Stimulated activated CD8-positive, alpha-beta memory T cell treated with anti-CD3 and anti-CD28 coated beads, Interleukin-4, amount 100 ng/mL, for 1 hour (primary cell): ENCODE measurements around the gene GAB2.
"Not testable (repeated sequence)": the region's sequence is repeated elsewhere in the genome, so short reads cannot be mapped to it uniquely, and the experiment has no call there.

Experiments
- DNase-seq, 2 donors: peaks; one replicate each; pipeline ENCODE4 v3.0.0-alpha.2; 2020; ENCODE audit warnings: low read depth in 2 of 2, low spot score in 1 of 2

GAB2 gene

DNA sequence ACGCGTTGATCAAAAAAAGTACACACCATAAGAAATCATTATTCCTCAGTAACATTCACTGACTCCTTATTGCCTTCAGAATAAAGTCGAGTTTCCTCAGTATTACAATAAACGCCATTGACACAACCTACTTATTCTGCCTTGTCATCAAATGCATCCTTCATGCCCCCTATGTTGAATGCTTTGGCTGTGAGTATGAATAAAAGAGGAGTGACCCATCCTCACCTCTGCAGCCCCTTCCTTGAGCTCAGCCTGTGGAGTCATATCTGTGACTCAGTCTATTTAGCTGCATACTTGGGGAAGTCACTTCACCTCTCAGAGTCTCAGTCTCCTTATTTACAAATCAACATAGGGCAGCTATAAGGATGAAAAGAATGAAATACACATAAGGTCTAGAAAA lies 163.8 kb downstream of the GAB2 start:
- DNase-seq = no peak

- no peak for DNase-seq
These were observed 166.4 kb downstream of the GAB2 start for GRCh38 chr11:78251083-78251775.

DNA sequence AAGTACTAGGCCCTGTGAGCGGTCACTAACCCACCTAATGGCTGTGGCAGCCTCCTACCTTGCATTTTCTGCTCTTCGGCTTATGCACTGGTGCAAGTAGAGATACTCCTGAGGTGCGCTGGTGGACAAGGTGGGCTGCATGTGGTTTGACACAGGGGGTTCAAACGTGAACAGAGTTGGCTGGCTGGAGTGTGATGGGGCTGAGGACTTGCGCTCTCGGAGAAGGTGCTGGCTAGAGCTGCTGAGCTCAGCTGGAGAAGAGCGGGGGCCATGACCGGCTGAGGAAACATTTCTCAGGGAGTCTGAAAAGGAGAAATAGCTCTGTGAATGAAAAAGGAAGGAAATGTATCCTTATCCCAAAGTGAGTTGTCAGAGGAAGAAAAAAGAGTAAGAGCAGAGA lies 167.5 kb downstream of the GAB2 start:
- DNase-seq = no peak

- DNase-seq = no peak
These were observed 168.7 kb downstream of the GAB2 start for GRCh38 chr11:78248903-78249302.

DNA sequence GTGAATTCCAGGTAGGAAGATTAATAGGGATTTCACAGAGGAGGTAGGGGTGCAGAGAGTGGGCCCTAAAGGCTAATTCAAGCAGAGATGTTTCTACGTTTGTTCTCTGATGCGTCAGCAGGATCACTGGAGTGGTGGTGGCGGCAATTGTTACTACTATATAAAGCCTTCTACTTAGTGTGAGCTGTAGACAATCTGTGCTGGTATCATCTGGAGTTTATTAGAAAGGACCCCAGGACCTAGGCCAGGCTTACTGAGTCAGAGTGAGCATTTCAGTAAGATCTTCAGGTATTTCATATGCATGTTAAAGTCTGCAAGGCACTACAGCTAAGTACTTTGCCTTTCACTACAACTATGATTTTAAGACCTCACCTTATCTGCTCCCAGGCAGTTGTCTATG lies 169.4 kb downstream of the GAB2 start:
- DNase-seq = no peak

- DNase-seq = no peak
These were observed 172.9 kb downstream of the GAB2 start for GRCh38 chr11:78244546-78245255.

- DNase-seq = no peak
These were observed 173.5 kb downstream of the GAB2 start for GRCh38 chr11:78244080-78244479.

GRCh38 chr11:78241475-78241874 lies 176.1 kb downstream of the GAB2 start:
- DNase-seq = no peak

- DNase-seq = no peak
These were observed 177.8 kb downstream of the GAB2 start for GRCh38 chr11:78239781-78240180.

- DNase-seq = no peak
These were observed 180.2 kb downstream of the GAB2 start for GRCh38 chr11:78237293-78238046.

- DNase-seq = no peak
These were observed 183.6 kb downstream of the GAB2 start for GRCh38 chr11:78234006-78234405.

- DNase-seq = not testable (repeated sequence)
These were observed 184.6 kb downstream of the GAB2 start for GRCh38 chr11:78233046-78233445.

- no peak for DNase-seq
These were observed 185.6 kb downstream of the GAB2 start for GRCh38 chr11:78231962-78232501.

GRCh38 chr11:78230161-78230877 lies 187.3 kb downstream of the GAB2 start:
- DNase-seq = no peak

DNA sequence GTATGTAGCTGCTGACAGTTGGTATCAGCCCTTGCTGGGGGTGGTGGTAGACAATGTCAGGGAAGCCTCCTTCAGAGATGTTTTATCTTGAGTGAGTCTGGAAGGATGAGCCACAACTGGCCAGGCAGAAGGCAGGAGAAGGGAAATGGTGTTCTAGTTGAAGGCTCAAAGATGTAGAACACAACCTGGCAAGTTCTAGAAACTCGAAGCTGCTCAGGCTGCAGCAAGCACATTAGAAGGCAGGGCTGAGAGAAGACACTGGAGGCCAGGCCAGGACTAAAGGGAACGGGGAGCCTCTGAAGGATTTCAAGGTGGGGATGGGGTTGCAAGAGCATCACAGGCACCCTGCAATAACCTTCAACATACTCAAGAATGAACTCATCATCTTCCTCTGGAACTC lies 188.5 kb downstream of the GAB2 start:
- DNase-seq = no peak

DNA sequence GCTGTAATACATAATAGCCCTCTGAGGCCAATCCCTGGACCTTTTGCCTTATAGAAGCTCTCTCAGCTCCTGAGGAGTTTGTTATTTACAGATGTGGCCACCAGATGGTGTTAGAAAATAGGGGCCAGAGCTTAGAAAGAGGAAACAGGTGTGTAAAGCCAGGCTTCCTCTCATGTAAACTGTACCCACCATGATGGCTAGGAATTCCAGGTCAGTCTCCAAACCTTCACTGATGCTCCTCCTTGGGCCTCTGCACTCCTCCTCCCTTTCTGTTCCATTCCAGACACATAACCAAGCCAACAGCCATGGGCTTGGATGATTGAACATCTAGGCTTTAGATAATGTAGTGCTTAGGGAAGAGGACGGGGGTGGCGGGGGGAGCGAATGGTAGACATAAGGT lies 189.2 kb downstream of the GAB2 start:
- DNase-seq = no peak

GRCh38 chr11:78227921-78228320 lies 189.7 kb downstream of the GAB2 start:
- DNase-seq = no peak

GRCh38 chr11:78226684-78227680 lies 190.6 kb downstream of the GAB2 start:
- DNase-seq = no peak

- DNase-seq = no peak
These were observed 192.7 kb downstream of the GAB2 start for GRCh38 chr11:78224906-78225420.

DNA sequence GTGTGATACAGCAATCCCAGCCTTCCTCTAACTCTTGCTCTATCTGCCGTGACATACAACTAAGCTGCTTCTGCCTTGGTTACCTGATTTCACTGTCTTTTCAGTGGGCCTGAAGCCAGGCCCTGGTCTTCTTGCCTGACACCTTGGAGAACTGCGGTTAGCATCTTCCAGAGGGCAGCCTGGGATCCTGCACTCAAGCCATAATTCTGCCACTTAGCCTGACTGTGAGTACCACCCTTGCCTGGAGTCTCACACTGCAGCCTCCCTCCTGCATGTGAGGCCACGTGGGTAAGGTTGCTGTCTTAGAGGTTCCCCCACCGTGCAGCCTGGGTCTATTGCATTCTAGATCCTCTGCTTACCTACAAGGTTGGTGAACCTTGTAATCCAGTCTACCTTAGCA lies 193.1 kb downstream of the GAB2 start:
- no peak for DNase-seq
